Stomach (tissue), 9 donors: ENCODE measurements around the gene CCDC88B. TPM values are rescaled to one million over a fixed set of nuclear protein-coding genes. Genes with fewer than 3 reads are reported as not detected.

ENCODE experiments used
- DNase-seq, 2 donors: peaks; one replicate each; pipeline versions ENCODE4 v3.0.0 to v3.0.0-alpha.2; 2013 to 2019
- H3K27ac ChIP-seq, 5 donors: fragments of 200-600 bp in 4 of 5; sonication (generic) in 4 of 5; one replicate each; pipeline ENCODE4 v1.5.1; 2013 to 2019; ENCODE audit warnings: mild to moderate bottlenecking in 1 of 5, moderate library complexity in 1 of 5
- H3K27me3 ChIP-seq, 3 donors: fragments of 200-600 bp; sonication (generic); one replicate each; pipeline ENCODE4 v1.5.1; 2017 to 2019; ENCODE audit warnings: mixed run types in 1 of 3
- H3K36me3 ChIP-seq, 4 donors: fragments of 200-600 bp; sonication (generic); 1 replicate in 3 of 4; 2 replicates in 1 of 4; pipeline ENCODE4 v1.5.1; 2016 to 2019
- H3K4me1 ChIP-seq, 4 donors: fragments of 200-600 bp; sonication (generic); one replicate each; pipeline ENCODE4 v1.5.1; 2016 to 2019
- H3K4me3 ChIP-seq, 4 donors: fragments of 200-600 bp; sonication (generic) in 3 of 4; one replicate each; pipeline ENCODE4 v1.5.1; 2016 to 2019; ENCODE audit warnings: mild to moderate bottlenecking in 1 of 4
- H3K9me3 ChIP-seq, 4 donors: fragments of 200-600 bp; sonication (generic); one replicate each; pipeline ENCODE4 v1.5.1; 2016 to 2019
- CTCF ChIP-seq, 7 experiments: fragments of 450-650 bp in 4 of 7; fragments of 200-600 bp in 3 of 7; sonication (generic) in 3 of 7; IDR thresholded peaks; one replicate each; pipeline ENCODE4 v1.5.1; 2016 to 2019; ENCODE audit warnings: antibody characterized with exemption in 7 of 7, control low read depth in 2 of 7, mild to moderate bottlenecking in 1 of 7
- EP300 ChIP-seq: sonication (generic); formaldehyde crosslinking; IDR thresholded peaks from one replicate; pipeline ENCODE4 v1.6.1; 2017; ENCODE audit warnings: antibody characterized with exemption
- POLR2A ChIP-seq, 4 donors: fragments of 450-650 bp; IDR thresholded peaks; one replicate each; pipeline ENCODE4 v1.6.1; 2016; ENCODE audit warnings: antibody characterized with exemption in 4 of 4, control low read depth in 2 of 4, mild to moderate bottlenecking in 1 of 4, moderate library complexity in 1 of 4
- POLR2AphosphoS5 ChIP-seq, 3 donors: sonication (generic); formaldehyde crosslinking; IDR thresholded peaks; one replicate each; pipeline ENCODE4 v1.6.1; 2016; ENCODE audit warnings: antibody characterized with exemption in 3 of 3
- WGBS, 5 donors: extraction: QIAGEN DNeasy Blood & Tissue Kit in 3 of 5; methylation state at CpG; one replicate each; pipeline versions ENCODE4 v1.1.5 to v1.1.7; 2013 to 2018; 5-methylcytosine and 5-hydroxymethylcytosine counted together
- intact Hi-C: fragments of 100-400 bp; cut with DNase I; formaldehyde crosslinking; loops from one replicate; pipeline ENCODE4 v1.15.1; 2023; ENCODE audit warnings: low total_unique reads
- polyA plus RNA-seq, 3 donors: library from polyadenylated mRNA; stranded (reverse); fragments of 200-250 nt; gene quantifications; one replicate each; pipeline ENCODE4 v1.2.3, GENCODE V29; 2013
- total RNA-seq, 5 donors: library from RNA; depleted of rRNA; stranded (reverse); fragments of >200 nt; gene quantifications; one replicate each; pipeline versions ENCODE4 v1.1.0 to v1.2.3, GENCODE V29; 2014 to 2016
- donor health status: healthy with polysubstance abuse.
- donor health status: Bipolar disorder and iron deficiency.
- donor health status: healthy.

The CCDC88B gene
- total and polyA plus RNA-seq, 8 donors = 1.8 to 137 (median 37.0) TPM

- H3K36me3 ChIP-seq = no peaks in the 10 kb centered on the region
- H3K4me1 ChIP-seq = peaks cover 0 to 17% (median 3%) of the 10 kb centered on the region in 4 donors
- H3K4me3 ChIP-seq = no peak overlapping the region
- intact Hi-C loops = no loop called here
- 82 to 87% (median 86%) methylated on average over 11 of the region's 11 CpGs for WGBS, 5 donors
- TF ChIP-seq POLR2AphosphoS5 (IDR thresholded peaks at IDR 0.05) (no peak), POLR2A (IDR thresholded peaks at IDR 0.05) (no peak)
- H3K27me3 ChIP-seq = peaks cover 0 to 22% (median 0%) of the 10 kb centered on the region in 3 donors
- no peak for DNase-seq
- H3K9me3 ChIP-seq = no peaks in the 10 kb centered on the region
- H3K27ac ChIP-seq = peak overlapping the region in 1 of 5 donors; percentile 4
Observed at GRCh38 chr11:64385945-64386704, 46.1 kb downstream of the CCDC88B start.

DNA sequence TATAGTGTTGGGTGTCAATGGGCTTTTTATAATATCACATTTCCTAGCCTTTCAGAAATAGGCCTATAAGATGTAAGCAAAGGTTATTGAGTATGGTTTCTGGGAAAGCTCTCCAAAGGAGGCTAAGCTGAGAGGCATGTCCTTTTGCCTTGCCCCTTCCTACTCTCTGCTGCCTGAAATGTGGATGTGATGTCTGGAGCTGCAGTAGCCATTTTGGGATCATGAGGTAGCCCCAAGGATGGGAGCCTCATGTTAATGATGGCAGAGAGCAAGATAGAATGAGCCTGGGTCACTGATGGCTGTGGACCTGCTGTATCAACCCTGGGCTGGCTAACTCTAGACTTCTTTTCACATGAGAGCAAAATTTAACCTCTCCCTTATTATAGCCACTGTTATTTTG lies 47.9 kb downstream of the CCDC88B start:
- Histone ChIP-seq H3K4me3 (no peak overlapping the region), H3K27ac (no peak overlapping the region), H3K4me1 (peaks cover 0 to 17% (median 3%) of the 10 kb centered on the region in 4 donors), H3K9me3 (no peaks in the 10 kb centered on the region), H3K36me3 (no peaks in the 10 kb centered on the region), H3K27me3 (peaks cover 0 to 7% (median 0%) of the 10 kb centered on the region in 3 donors)
- intact Hi-C loops = no loop called here
- TF ChIP-seq POLR2AphosphoS5 (IDR thresholded peaks at IDR 0.05) (no peak), CTCF (IDR thresholded peaks at IDR 0.05) (no peak), POLR2A (IDR thresholded peaks at IDR 0.05) (no peak), EP300 (no peak)
- no peak for DNase-seq

GRCh38 chr11:64388894-64389293 lies 48.9 kb downstream of the CCDC88B start:
- no peak overlapping the region for H3K4me3 ChIP-seq
- H3K27ac ChIP-seq = no peak overlapping the region
- no peaks in the 10 kb centered on the region for H3K36me3 ChIP-seq
- H3K9me3 ChIP-seq = no peaks in the 10 kb centered on the region
- intact Hi-C loops = no loop called here
- no peak for DNase-seq
- peaks cover 0 to 17% (median 3%) of the 10 kb centered on the region in 4 donors for H3K4me1 ChIP-seq
- TF ChIP-seq POLR2AphosphoS5 (IDR thresholded peaks at IDR 0.05) (no peak), EP300 (no peak), POLR2A (IDR thresholded peaks at IDR 0.05) (no peak), CTCF (IDR thresholded peaks at IDR 0.05) (no peak)
- 72 to 86% (median 85%) methylated on average over 8 to 10 of the region's 10 CpGs for WGBS, 5 donors
- no peaks in the 10 kb centered on the region for H3K27me3 ChIP-seq

DNA sequence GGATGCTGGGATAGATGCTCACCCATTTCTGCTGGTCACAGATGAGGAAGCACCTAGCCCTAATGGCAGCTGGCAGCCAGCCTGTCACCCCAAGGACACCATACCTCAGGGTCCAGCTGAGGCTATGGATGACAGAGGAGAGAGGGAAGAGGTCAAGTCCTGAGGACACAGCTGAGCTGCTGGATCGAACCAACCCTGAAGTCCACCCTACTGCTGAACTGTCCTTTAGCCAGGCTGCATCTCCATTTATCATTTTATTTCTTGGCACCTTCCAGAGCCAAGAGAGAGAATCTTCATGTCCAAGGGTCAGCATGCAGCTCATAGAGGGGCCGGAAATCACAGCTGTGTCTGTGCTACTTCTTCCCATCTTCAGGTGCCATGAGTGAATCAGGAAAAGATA lies 49.8 kb downstream of the CCDC88B start:
- Histone ChIP-seq H3K27me3 (no peaks in the 10 kb centered on the region), H3K4me3 (no peak overlapping the region), H3K36me3 (no peaks in the 10 kb centered on the region), H3K4me1 (peaks cover 0 to 7% (median 3%) of the 10 kb centered on the region in 4 donors), H3K9me3 (no peaks in the 10 kb centered on the region), H3K27ac (no peak overlapping the region)
- TF ChIP-seq POLR2A (IDR thresholded peaks at IDR 0.05) (no peak), POLR2AphosphoS5 (IDR thresholded peaks at IDR 0.05) (no peak), EP300 (no peak), CTCF (IDR thresholded peaks at IDR 0.05) (no peak)
- WGBS, 5 donors = 89 to 98% (median 92%) methylated on average over 2 of the region's 2 CpGs
- DNase-seq = no peak
- intact Hi-C loops = no loop called here

- Histone ChIP-seq H3K9me3 (no peaks in the 10 kb centered on the region), H3K36me3 (no peaks in the 10 kb centered on the region), H3K4me1 (peaks cover 0 to 2% (median under 1%) of the 10 kb centered on the region in 4 donors), H3K27me3 (peaks cover 0 to 2% (median 0%) of the 10 kb centered on the region in 3 donors), H3K27ac (no peak overlapping the region), H3K4me3 (no peak overlapping the region)
- 77 to 90% (median 90%) methylated on average over 1 to 3 of the region's 3 CpGs for WGBS, 5 donors
- DNase-seq = no peak
- intact Hi-C loops = no loop called here
- no peak for TF ChIP-seq POLR2AphosphoS5 (IDR thresholded peaks at IDR 0.05)
- TF ChIP-seq EP300 = no peak
- TF ChIP-seq POLR2A (IDR thresholded peaks at IDR 0.05) = no peak
- no peak for TF ChIP-seq CTCF (IDR thresholded peaks at IDR 0.05)
Observed at GRCh38 chr11:64390558-64390957, 50.6 kb downstream of the CCDC88B start.
